Measurements from ENCODE around the gene ELMO3.
A peak's percentile ranks its signal among the peaks of the same experiment; 100 is the strongest.

The ELMO3 gene

GRCh38 chr16:67151431-67152097 lies 47.4 kb upstream of the ELMO3 start:
- H3K79me2 ChIP-seq (ENCODE audit: insufficient read depth, low read depth), result no peaks in the 10 kb centered on the region
- TF ChIP-seq CTCF (conservative IDR thresholded peaks at IDR 0.05; ENCODE audit: low read depth, low read length), result no peak
- H3K4me1 ChIP-seq (ENCODE audit: low read depth, poor library complexity, severe bottlenecking), result peaks cover 2% of the 10 kb centered on the region
- H3K27ac ChIP-seq, result no peak overlapping the region
- H3K4me2 ChIP-seq, result peak overlapping the region; percentile 86; the same call in 1 of the 2 replicates
- no peak overlapping the region for H3K4me3 ChIP-seq (IDR thresholded peaks at IDR 0.05; ENCODE audit: insufficient read depth, low read depth, low read length)
- H4K20me1 ChIP-seq (ENCODE audit: insufficient read depth), result no peaks in the 10 kb centered on the region
- H3K36me3 ChIP-seq (ENCODE audit: insufficient read depth), result no peaks in the 10 kb centered on the region
- no peak overlapping the region for H2AFZ ChIP-seq (ENCODE audit: low read depth)
- no peak overlapping the region for H3K9ac ChIP-seq
- H3K27me3 ChIP-seq (ENCODE audit: insufficient read depth, low read depth), result no peaks in the 10 kb centered on the region

- Histone ChIP-seq H3K36me3 (ENCODE audit: insufficient read depth) (no peaks in the 10 kb centered on the region), H3K27me3 (ENCODE audit: insufficient read depth, low read depth) (no peaks in the 10 kb centered on the region), H2AFZ (ENCODE audit: low read depth) (no peak overlapping the region), H3K27ac (no peak overlapping the region), H4K20me1 (ENCODE audit: insufficient read depth) (no peaks in the 10 kb centered on the region), H3K9ac (no peak overlapping the region), H3K4me1 (ENCODE audit: low read depth, poor library complexity, severe bottlenecking) (peaks cover 15% of the 10 kb centered on the region), H3K4me2 (no peak overlapping the region), H3K79me2 (ENCODE audit: insufficient read depth, low read depth) (no peaks in the 10 kb centered on the region), H3K4me3 (IDR thresholded peaks at IDR 0.05; ENCODE audit: insufficient read depth, low read depth, low read length) (no peak overlapping the region)
- TF ChIP-seq CTCF (conservative IDR thresholded peaks at IDR 0.05; ENCODE audit: low read depth, low read length), result no peak
These were observed 44.2 kb upstream of the ELMO3 start for GRCh38 chr16:67154578-67155294.

- Histone ChIP-seq H3K27me3 (ENCODE audit: insufficient read depth, low read depth) (no peaks in the 10 kb centered on the region), H4K20me1 (ENCODE audit: insufficient read depth) (no peaks in the 10 kb centered on the region), H3K27ac (no peak overlapping the region), H2AFZ (ENCODE audit: low read depth) (no peak overlapping the region), H3K36me3 (ENCODE audit: insufficient read depth) (no peaks in the 10 kb centered on the region), H3K4me3 (IDR thresholded peaks at IDR 0.05; ENCODE audit: insufficient read depth, low read depth, low read length) (no peak overlapping the region), H3K4me1 (ENCODE audit: low read depth, poor library complexity, severe bottlenecking) (peaks cover 15% of the 10 kb centered on the region), H3K4me2 (no peak overlapping the region), H3K79me2 (ENCODE audit: insufficient read depth, low read depth) (no peaks in the 10 kb centered on the region), H3K9ac (no peak overlapping the region)
- TF ChIP-seq CTCF (conservative IDR thresholded peaks at IDR 0.05; ENCODE audit: low read depth, low read length), result peak; percentile 79
These were observed 43.4 kb upstream of the ELMO3 start for GRCh38 chr16:67155295-67156142.

GRCh38 chr16:67156143-67156844 lies 42.6 kb upstream of the ELMO3 start:
- H2AFZ ChIP-seq (ENCODE audit: low read depth), result no peak overlapping the region
- H3K4me1 ChIP-seq (ENCODE audit: low read depth, poor library complexity, severe bottlenecking), result peaks cover 16% of the 10 kb centered on the region
- TF ChIP-seq CTCF (conservative IDR thresholded peaks at IDR 0.05; ENCODE audit: low read depth, low read length), result no peak
- H3K27ac ChIP-seq, result no peak overlapping the region
- H3K4me2 ChIP-seq, result no peak overlapping the region
- no peaks in the 10 kb centered on the region for H3K36me3 ChIP-seq (ENCODE audit: insufficient read depth)
- no peak overlapping the region for H3K9ac ChIP-seq
- no peaks in the 10 kb centered on the region for H3K79me2 ChIP-seq (ENCODE audit: insufficient read depth, low read depth)
- H3K4me3 ChIP-seq (IDR thresholded peaks at IDR 0.05; ENCODE audit: insufficient read depth, low read depth, low read length), result no peak overlapping the region
- H3K27me3 ChIP-seq (ENCODE audit: insufficient read depth, low read depth), result no peaks in the 10 kb centered on the region
- H4K20me1 ChIP-seq (ENCODE audit: insufficient read depth), result no peaks in the 10 kb centered on the region
